H1 (cell line): ENCODE results near the gene RCAN2. TPM values are rescaled to one million over a fixed set of nuclear protein-coding genes. Genes with fewer than 3 reads are reported as not detected.

Experiments
- CTCF ChIA-PET: fragments of 300-600 bp; sonication (Branson Sonifier 250); formaldehyde crosslinking; loops from one replicate; lab custom pipeline; 2021; ENCODE audit not compliant: partially characterized antibody; lab: Charles Lee
- POLR2A ChIA-PET: fragments of 300-600 bp; sonication (Branson Sonifier 250); formaldehyde crosslinking; loops from one replicate; lab custom pipeline; 2021; ENCODE audit warnings: inconsistent platforms; ENCODE audit not compliant: partially characterized antibody; lab: Charles Lee
- DNase-seq, 2 experiments: peaks; one replicate each; pipeline versions ENCODE4 v3.0.0 to v3.0.0-alpha.2; 2010 to 2022; ENCODE audit warnings: low spot score in 2 of 2, low read depth in 1 of 2, mixed read lengths in 1 of 2
- FAIRE-seq: peaks from 2 replicates; lab custom pipeline; 2011; peaks lifted over from hg19 to GRCh38; lab: Jason Lieb, UNC
- H2AFZ ChIP-seq: 2 replicates; pipeline ENCODE4 v1.8.1; 2012; ENCODE audit warnings: low read length, inconsistent platforms
- H2AK5ac ChIP-seq: 2 replicates; pipeline ENCODE4 v1.6.1; 2013; ENCODE audit warnings: low read depth, low read length
- H2BK120ac ChIP-seq: replicated peaks from 2 replicates; pipeline ENCODE3; 2013; ENCODE audit warnings: low read depth, low read length, inconsistent platforms
- H2BK12ac ChIP-seq: 2 replicates; pipeline ENCODE4 v1.6.1; 2013; ENCODE audit warnings: low read depth, low read length
- H2BK15ac ChIP-seq: 2 replicates; pipeline ENCODE4 v1.6.1; 2013; ENCODE audit warnings: low read length
- H2BK20ac ChIP-seq: 2 replicates; pipeline ENCODE4 v1.6.1; 2013; ENCODE audit warnings: low read length
- H2BK5ac ChIP-seq: 2 replicates; pipeline ENCODE4 v1.6.1; 2013; ENCODE audit warnings: low read depth, low read length
- H3K14ac ChIP-seq: 2 replicates; pipeline ENCODE4 v1.6.1; 2013; ENCODE audit warnings: inconsistent platforms; ENCODE audit not compliant: insufficient read length
- H3K18ac ChIP-seq: 2 replicates; pipeline ENCODE4 v1.6.1; 2013; ENCODE audit warnings: low read length; ENCODE audit errors: extremely low read depth
- H3K23ac ChIP-seq: 2 replicates; pipeline ENCODE4 v1.6.1; 2013; ENCODE audit warnings: inconsistent platforms; ENCODE audit not compliant: insufficient read length
- H3K23me2 ChIP-seq: 2 replicates; pipeline ENCODE4 v1.6.1; 2013; ENCODE audit warnings: low read depth, low read length
- H3K27ac ChIP-seq: 2 replicates; pipeline ENCODE4 v1.6.1; 2011; ENCODE audit warnings: low read depth, low read length, inconsistent platforms
- H3K27me3 ChIP-seq, 4 experiments: replicated peaks in 1 of 4; 1 replicate in 1 of 4; 2 replicates in 3 of 4; pipeline versions ENCODE4 v1.6.1 to v1.8.1; 2011 to 2013; ENCODE audit warnings: low read length in 3 of 4, mild to moderate bottlenecking in 3 of 4, inconsistent platforms in 2 of 4, mixed read lengths in 2 of 4, moderate library complexity in 1 of 4; ENCODE audit not compliant: control insufficient read depth in 3 of 4, insufficient read depth in 3 of 4; ENCODE audit errors: extremely low read depth in 1 of 4
- H3K36me3 ChIP-seq, 4 experiments: 2 replicates each; pipeline versions ENCODE4 v1.6.1 to v1.8.1; 2011 to 2013; ENCODE audit warnings: mild to moderate bottlenecking in 4 of 4, low read length in 3 of 4, moderate library complexity in 2 of 4, control low read depth in 1 of 4, inconsistent platforms in 1 of 4; ENCODE audit not compliant: insufficient read depth in 4 of 4, control insufficient read depth in 2 of 4
- H3K4ac ChIP-seq: replicated peaks from 2 replicates; pipeline ENCODE3; 2013; ENCODE audit warnings: low read length, low read depth, mixed read lengths, inconsistent platforms; ENCODE audit not compliant: insufficient read length
- H3K4me1 ChIP-seq, 4 experiments: replicated peaks in 1 of 4; 1 replicate in 1 of 4; 2 replicates in 3 of 4; pipeline versions ENCODE4 v1.6.1 to v1.8.1; 2011 to 2013; ENCODE audit warnings: low read length in 3 of 4, inconsistent platforms in 2 of 4, mixed read lengths in 1 of 4; ENCODE audit not compliant: insufficient read depth in 4 of 4, control insufficient read depth in 3 of 4
- H3K4me2 ChIP-seq, 2 experiments: 2 replicates each; pipeline versions ENCODE4 v1.6.1 to v1.8.1; 2011 to 2013; ENCODE audit warnings: low read depth in 2 of 2, low read length in 2 of 2, control low read depth in 1 of 2, inconsistent platforms in 1 of 2, mild to moderate bottlenecking in 1 of 2; ENCODE audit not compliant: insufficient read depth in 1 of 2
- H3K4me3 ChIP-seq, 4 experiments: fragments of 200-600, 300-600 bp in 1 of 4; sonication (generic), shearing (Covaris generic), sonication (Bioruptor Twin) in 1 of 4; 2 replicates each; pipeline versions ENCODE4 v1.5.1 to v1.8.1; 2011 to 2016; ENCODE audit warnings: low read length in 4 of 4, low read depth in 3 of 4, control low read depth in 2 of 4, inconsistent platforms in 2 of 4, mild to moderate bottlenecking in 2 of 4, mixed read lengths in 1 of 4, moderate library complexity in 1 of 4; ENCODE audit not compliant: insufficient read depth in 2 of 4; ENCODE audit errors: extremely low read depth in 1 of 4
- H3K56ac ChIP-seq: replicated peaks from 2 replicates; pipeline ENCODE3; 2013; ENCODE audit warnings: low read depth, mild to moderate bottlenecking, mixed read lengths, low read length, inconsistent platforms; ENCODE audit not compliant: insufficient read length
- H3K79me1 ChIP-seq: 2 replicates; pipeline ENCODE4 v1.6.1; 2013; ENCODE audit warnings: low read depth, low read length, control low read depth
- H3K79me2 ChIP-seq, 2 experiments: 2 replicates each; pipeline versions ENCODE4 v1.6.1 to v1.8.1; 2012 to 2013; ENCODE audit warnings: low read length in 2 of 2, mild to moderate bottlenecking in 2 of 2, inconsistent platforms in 1 of 2; ENCODE audit not compliant: insufficient read depth in 2 of 2, control insufficient read depth in 1 of 2
- H3K9ac ChIP-seq, 4 experiments: replicated peaks in 1 of 4; 1 replicate in 1 of 4; 2 replicates in 3 of 4; pipeline versions ENCODE4 v1.6.1 to v1.8.1; 2011 to 2013; ENCODE audit warnings: low read depth in 3 of 4, low read length in 3 of 4, control low read depth in 2 of 4, mild to moderate bottlenecking in 2 of 4, moderate library complexity in 2 of 4, inconsistent platforms in 1 of 4; ENCODE audit errors: extremely low read depth in 1 of 4
- H3K9me3 ChIP-seq, 2 experiments: 2 replicates each; pipeline versions ENCODE4 v1.6.1 to v1.8.1; 2012 to 2013; ENCODE audit warnings: mild to moderate bottlenecking in 2 of 2, moderate library complexity in 2 of 2, control low read depth in 1 of 2, inconsistent platforms in 1 of 2, low read depth in 1 of 2, low read length in 1 of 2, mixed read lengths in 1 of 2; ENCODE audit not compliant: insufficient read depth in 2 of 2
- H4K20me1 ChIP-seq, 2 experiments: replicated peaks in 1 of 2; 2 replicates each; pipeline versions ENCODE3 to v1.8.1; 2011 to 2013; ENCODE audit warnings: inconsistent platforms in 2 of 2, low read length in 2 of 2, mild to moderate bottlenecking in 1 of 2; ENCODE audit not compliant: insufficient read depth in 2 of 2, control insufficient read depth in 1 of 2
- H4K5ac ChIP-seq: 2 replicates; pipeline ENCODE4 v1.6.1; 2013; ENCODE audit warnings: low read length, low read depth, mixed read lengths, inconsistent platforms; ENCODE audit not compliant: insufficient read length
- H4K8ac ChIP-seq: 2 replicates; pipeline ENCODE4 v1.8.0; 2013; ENCODE audit warnings: mild to moderate bottlenecking, moderate library complexity, low read length, inconsistent platforms; ENCODE audit not compliant: insufficient read depth; ENCODE audit errors: extremely low read depth
- H4K91ac ChIP-seq: replicated peaks from 2 replicates; pipeline ENCODE3; 2013; ENCODE audit warnings: low read length, mixed read lengths, inconsistent platforms; ENCODE audit not compliant: insufficient read length
- CEBPB ChIP-seq: IDR thresholded peaks from 2 replicates; pipeline ENCODE4 v1.6.1; 2012; ENCODE audit warnings: low read depth, low read length
- EP300 ChIP-seq, 2 experiments: IDR thresholded peaks; 1 replicate in 1 of 2; 2 replicates in 1 of 2; pipeline ENCODE4 v1.6.1; 2011 to 2012; ENCODE audit warnings: low read depth in 2 of 2, low read length in 2 of 2, mild to moderate bottlenecking in 2 of 2, borderline replicate concordance in 1 of 2, inconsistent platforms in 1 of 2, moderate library complexity in 1 of 2
- NANOG ChIP-seq: IDR thresholded peaks from 2 replicates; pipeline ENCODE4 v1.6.1; 2011; ENCODE audit warnings: low read length, low read depth, mild to moderate bottlenecking, inconsistent platforms; ENCODE audit not compliant: insufficient read depth, poor library complexity, severe bottlenecking
- SAP30 ChIP-seq: fragments of 300-600 bp; sonication (generic); IDR thresholded peaks from 2 replicates; pipeline ENCODE4 v1.7.1; 2012; ENCODE audit warnings: low read length, moderate library complexity, mild to moderate bottlenecking, inconsistent platforms; ENCODE audit not compliant: insufficient read depth, insufficient replicate concordance
- SIN3A ChIP-seq, 2 experiments: IDR thresholded peaks in 1 of 2; conservative IDR thresholded peaks in 1 of 2; 2 replicates each; pipeline ENCODE4 v1.6.1; 2011 to 2012; ENCODE audit warnings: low read length in 2 of 2, improper control_type of control experiment in 1 of 2, low read depth in 1 of 2, mild to moderate bottlenecking in 1 of 2
- SIRT6 ChIP-seq: IDR thresholded peaks from one replicate; pipeline ENCODE4 v1.7.1; 2012; ENCODE audit warnings: low read length, inconsistent platforms
- SP2 ChIP-seq: IDR thresholded peaks from 2 replicates; pipeline ENCODE4 v1.6.1; 2012; ENCODE audit warnings: mild to moderate bottlenecking, low read length, inconsistent platforms
- TAF1 ChIP-seq: IDR thresholded peaks from 2 replicates; pipeline ENCODE4 v1.6.1; 2011; ENCODE audit warnings: mild to moderate bottlenecking, low read depth, low read length
- polyA plus RNA-seq, 7 experiments: library from polyadenylated mRNA; depleted of rRNA in 3 of 7; stranded (reverse) in 5 of 7; unstranded in 2 of 7; fragments of >200 nt in 5 of 7; fragments of 200-250 nt in 2 of 7; gene quantifications; 1 replicate in 5 of 7; 2 replicates in 1 of 7; 4 replicates in 1 of 7; pipeline versions ENCODE4 v1.2.1 to v1.2.3, GENCODE V29; 2011 to 2013; ENCODE audit warnings: missing spikeins in 2 of 7, mixed read lengths in 2 of 7
- total RNA-seq: library from RNA; stranded (reverse); fragmentation: NEBNext Ultra II Directional; extraction: Animal tissue kit (Norgen Biotek cat#: 25700); gene quantifications from 2 replicates; pipeline ENCODE4 v1.2.1, GENCODE V29; 2021

Gene RCAN2
- total and polyA plus RNA-seq, 2 of the 8 experiments (the other 6 are each of a cell fraction or from before 2014, with no cell fraction given): 5.0 to 8.5 TPM

- no peak overlapping the region for H3K23ac ChIP-seq
- H2BK5ac ChIP-seq: no peak overlapping the region
- ChIA-PET CTCF (interaction anchor here (2.5 kb wide), 1 partner anchor 11 kb away, joined by 5 read pairs; no protein-coding TSS in a partner anchor), POLR2A (no interaction called here)
- H4K5ac ChIP-seq: no peak overlapping the region
- H2BK12ac ChIP-seq: no peak overlapping the region
- H2AFZ ChIP-seq: no peak overlapping the region
- no peak for FAIRE-seq
- H3K79me1 ChIP-seq: no peaks in the 10 kb centered on the region
- no peak overlapping the region for H3K14ac ChIP-seq
- no peak overlapping the region for H4K91ac ChIP-seq
- H3K18ac ChIP-seq: no peak overlapping the region
- H3K27me3 ChIP-seq: no peaks in the 10 kb centered on the region
- no peak overlapping the region for H3K56ac ChIP-seq
- H3K9me3 ChIP-seq: no peaks in the 10 kb centered on the region
- H3K9ac ChIP-seq: no peak overlapping the region
- no peak overlapping the region for H2BK120ac ChIP-seq
- no peak overlapping the region for H3K4ac ChIP-seq
- no peaks in the 10 kb centered on the region for H3K79me2 ChIP-seq
- H3K4me2 ChIP-seq: no peak overlapping the region
- TF ChIP-seq SIRT6 (no peak), TAF1 (no peak), NANOG (no peak), EP300 (IDR thresholded peaks at IDR 0.05; ENCODE audit: borderline replicate concordance in 1 of 2, low read depth in 2 of 2, low read length in 2 of 2) (no peak), SAP30 (no peak), SIN3A (conservative IDR thresholded peaks at IDR 0.05 in 1 of 2, IDR thresholded peaks at IDR 0.05 in 1 of 2; ENCODE audit: low read depth in 1 of 2, low read length in 2 of 2) (no peak), CEBPB (no peak), SP2 (no peak)
- no peak overlapping the region for H2BK15ac ChIP-seq
- H4K20me1 ChIP-seq: no peaks in the 10 kb centered on the region
- no peaks in the 10 kb centered on the region; the same call in 1 of the 2 replicates for H3K23me2 ChIP-seq
- H3K4me1 ChIP-seq: no peaks in the 10 kb centered on the region
- H4K8ac ChIP-seq: no peak overlapping the region
- H3K36me3 ChIP-seq: no peaks in the 10 kb centered on the region; a peak in 1 of 8 replicates
- H2AK5ac ChIP-seq: no peak overlapping the region
- H2BK20ac ChIP-seq: no peak overlapping the region
- no peak overlapping the region for H3K27ac ChIP-seq
- no peak for DNase-seq
- H3K4me3 ChIP-seq: no peak overlapping the region
Observed at GRCh38 chr6:46279874-46280273, 211.4 kb downstream of the RCAN2 start.
